Activated CD4-positive, alpha-beta T cell treated with anti-CD3 and anti-CD28 coated beads for 48 hours (primary cell): Measurements from ENCODE around the gene ZNF778.

Source experiments
- DNase-seq: peaks from one replicate; pipeline ENCODE4 v3.0.0-alpha.2; 2020

The ZNF778 gene

GRCh38 chr16:89217388-89218191, at the start of gene ZNF778:
ZNF778 (plus strand) TSS chr16:89217703; CDS start chr16:89221128, 3,425 bp downstream.
- DNase-seq = peak; percentile 84

GRCh38 chr16:89168381-89169189, 48.9 kb upstream of the ZNF778 start:
- DNase-seq = no peak

GRCh38 chr16:89169778-89170177, 47.7 kb upstream of the ZNF778 start:
- DNase-seq = no peak

GRCh38 chr16:89170346-89171215, 46.9 kb upstream of the ZNF778 start:
- DNase-seq = peak; percentile 49

- DNase-seq = peak; percentile 98
Measured at GRCh38 chr16:89171216-89172170, 46.0 kb upstream of the ZNF778 start, which contains the start of gene CDH15. CDH15 (plus strand) TSS chr16:89171748; CDS start chr16:89171832, 84 bp downstream.

- no peak for DNase-seq
Measured at GRCh38 chr16:89172171-89172527, 45.4 kb upstream of the ZNF778 start.

- DNase-seq = no peak
Measured at GRCh38 chr16:89172528-89173173, 44.9 kb upstream of the ZNF778 start.

GRCh38 chr16:89173174-89173921, 44.2 kb upstream of the ZNF778 start:
- DNase-seq = no peak

- DNase-seq = no peak
Measured at GRCh38 chr16:89174055-89174827, 43.3 kb upstream of the ZNF778 start.

GRCh38 chr16:89174877-89175276, 42.6 kb upstream of the ZNF778 start:
- no peak for DNase-seq

- DNase-seq = no peak
Measured at GRCh38 chr16:89175280-89176146, 42.0 kb upstream of the ZNF778 start.

GRCh38 chr16:89176147-89176690, 41.3 kb upstream of the ZNF778 start:
- DNase-seq = no peak

GRCh38 chr16:89176717-89177116, 40.8 kb upstream of the ZNF778 start:
- DNase-seq = no peak

GRCh38 chr16:89177501-89177900, 40.0 kb upstream of the ZNF778 start:
- DNase-seq = no peak

GRCh38 chr16:89178453-89179147, 38.9 kb upstream of the ZNF778 start:
- no peak for DNase-seq

- DNase-seq = no peak
Measured at GRCh38 chr16:89179148-89179484, 38.4 kb upstream of the ZNF778 start.

- no peak for DNase-seq
Measured at GRCh38 chr16:89179656-89180315, 37.7 kb upstream of the ZNF778 start.
